Epithelial cell of prostate (primary cell): Measurements from ENCODE around the gene MEGF11.
"Not testable (repeated sequence)": the region's sequence is repeated elsewhere in the genome, so short reads cannot be mapped to it uniquely, and the experiment has no call there.

Experiments
- DNase-seq: peaks from one replicate; pipeline ENCODE4 v3.0.0-alpha.2; 2011; ENCODE audit warnings: low read depth, low spot score
- H3K27ac ChIP-seq: fragments of 450-650 bp; 2 replicates; pipeline ENCODE4 v1.5.1; 2017; ENCODE audit warnings: mild to moderate bottlenecking

The MEGF11 gene

GRCh38 chr15:65993236-65993635, 260.3 kb downstream of the MEGF11 start:
- DNase-seq, result no peak
- no peak overlapping the region for H3K27ac ChIP-seq

- no peak for DNase-seq
- no peak overlapping the region for H3K27ac ChIP-seq
These were observed 261.6 kb downstream of the MEGF11 start for GRCh38 chr15:65991721-65992483.

DNA sequence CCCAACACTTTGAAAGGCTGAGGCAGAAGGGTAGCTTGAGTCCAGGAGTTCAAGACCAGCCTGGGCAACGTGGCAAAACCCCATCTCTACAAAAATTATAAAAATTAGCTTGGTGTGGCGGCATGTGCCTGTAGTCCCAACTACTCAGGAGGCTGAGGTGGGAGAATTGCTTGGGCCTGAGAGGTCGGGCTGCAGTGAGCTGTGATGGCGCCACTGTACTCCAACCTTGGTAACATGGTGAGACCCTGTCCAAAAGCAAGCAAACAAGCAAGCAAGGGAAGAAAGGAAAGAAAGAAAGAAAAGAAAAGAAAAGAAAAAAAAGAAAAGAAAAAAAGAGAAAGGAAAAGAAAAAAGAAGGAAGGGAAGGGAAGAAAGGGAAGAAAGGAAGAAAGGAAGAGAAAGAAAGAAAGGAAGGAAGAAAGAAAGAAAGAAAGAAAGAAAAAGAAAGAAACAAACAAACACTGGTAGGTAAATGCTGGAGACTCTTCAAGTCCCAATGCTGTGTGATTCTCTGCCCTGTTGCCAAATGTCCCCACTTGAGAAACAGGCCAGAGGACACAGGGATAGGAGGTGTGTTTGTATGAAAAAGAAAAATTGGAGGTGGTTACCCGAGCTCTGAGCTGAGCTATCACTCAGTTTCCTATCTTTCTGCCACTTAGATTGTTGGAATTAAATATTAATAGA, 263.1 kb downstream of the MEGF11 start:
- no peak overlapping the region for H3K27ac ChIP-seq
- DNase-seq, result no peak

GRCh38 chr15:65987100-65987499, 266.4 kb downstream of the MEGF11 start:
- H3K27ac ChIP-seq, result no peak overlapping the region
- DNase-seq, result no peak

- H3K27ac ChIP-seq, result no peak overlapping the region
- DNase-seq, result no peak
These were observed 267.1 kb downstream of the MEGF11 start for GRCh38 chr15:65986416-65986815.

DNA sequence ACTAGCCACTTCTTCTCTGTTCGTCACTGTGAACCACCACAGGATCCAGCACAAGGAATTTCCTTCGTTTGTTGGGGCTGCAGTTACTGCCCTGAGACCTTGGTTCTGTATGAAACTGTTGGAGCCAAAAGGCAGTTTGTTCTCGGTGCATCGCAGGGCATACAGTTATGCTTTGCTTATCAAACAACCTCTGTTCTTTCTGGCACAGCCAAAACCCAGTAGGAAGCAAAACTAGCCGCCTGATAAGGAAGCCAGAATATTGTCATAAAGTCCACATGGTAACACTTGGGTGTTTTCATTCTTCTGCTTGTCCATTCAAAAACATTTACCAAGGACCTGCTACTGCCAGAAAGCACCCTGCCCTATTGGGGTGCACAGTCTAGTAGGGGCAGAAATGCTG, 268.2 kb downstream of the MEGF11 start:
- no peak overlapping the region for H3K27ac ChIP-seq
- DNase-seq, result no peak

GRCh38 chr15:65982627-65983322, 270.8 kb downstream of the MEGF11 start:
- no peak overlapping the region for H3K27ac ChIP-seq
- no peak for DNase-seq

DNA sequence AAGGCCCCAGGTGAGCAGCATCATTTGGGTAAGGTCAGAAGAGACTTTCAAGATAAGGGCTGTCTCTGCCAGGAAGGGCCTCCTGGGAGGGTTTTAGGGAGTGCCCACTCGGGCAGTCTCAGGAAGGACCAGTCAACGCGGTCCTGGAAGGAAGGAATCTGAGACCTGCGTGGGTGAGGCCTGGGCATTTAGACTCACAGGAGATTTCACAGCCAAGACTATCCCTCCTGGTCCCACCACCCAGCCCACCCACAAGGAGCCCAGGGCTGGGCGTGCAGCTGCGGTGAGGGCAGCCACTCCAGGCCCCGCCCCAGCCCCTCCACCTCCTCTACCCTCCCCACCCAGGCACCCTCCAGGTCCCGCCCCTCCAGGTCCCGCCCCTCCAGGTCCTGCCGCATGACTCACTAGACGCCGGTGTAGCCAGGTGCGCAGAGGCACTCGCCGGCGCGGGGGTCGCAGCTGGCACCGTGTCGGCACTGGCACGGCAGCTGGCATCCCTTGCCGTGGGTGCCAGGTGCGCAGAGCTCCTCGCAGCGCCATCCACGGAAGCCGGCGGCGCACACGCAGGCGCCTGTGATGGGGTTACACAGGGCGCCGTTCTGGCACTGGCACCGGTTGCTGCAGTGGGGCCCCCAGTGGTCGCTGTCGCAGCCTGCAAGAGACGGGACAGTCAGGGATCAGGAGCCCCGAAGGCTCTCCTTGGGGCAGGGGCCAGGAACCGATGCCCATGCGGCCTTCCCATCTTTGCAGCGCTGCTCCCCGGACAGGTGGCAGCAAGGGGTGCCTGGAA, 271.5 kb downstream of the MEGF11 start:
- DNase-seq, result no peak

DNA sequence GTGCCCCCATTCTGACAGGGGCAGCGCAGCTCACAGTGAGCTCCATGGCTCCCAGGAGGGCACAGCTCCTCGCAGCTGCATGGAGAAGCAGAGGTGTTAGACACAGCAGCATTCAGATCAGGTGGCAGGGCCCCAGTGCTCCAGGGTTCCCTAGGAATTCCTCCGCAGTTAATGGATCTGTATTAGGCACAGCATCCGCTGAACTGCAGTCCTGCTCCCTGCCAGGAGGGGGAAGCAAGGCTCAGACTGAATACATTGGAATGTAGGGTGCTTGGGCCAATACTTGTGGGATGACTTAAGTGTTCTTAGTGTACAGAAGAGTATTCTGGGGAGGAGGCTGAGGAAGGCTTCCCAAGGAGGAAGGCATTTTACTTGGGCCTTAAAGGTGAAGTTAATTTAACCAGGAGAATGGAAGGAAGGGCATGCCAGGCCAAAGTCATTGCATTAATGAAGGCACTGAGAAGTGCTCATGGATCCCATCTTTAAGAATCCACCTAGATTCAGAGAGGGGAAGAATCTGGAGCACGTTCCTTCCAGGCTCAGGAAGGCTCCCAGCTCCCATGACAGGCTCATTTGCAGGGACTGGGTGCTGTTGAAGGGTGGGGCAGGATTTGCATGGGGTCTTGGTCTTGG, 272.6 kb downstream of the MEGF11 start:
- DNase-seq, result peak; percentile 49
- H3K27ac ChIP-seq, result no peak overlapping the region

More for the DNA sequence above, 271.5 kb downstream of the MEGF11 start:
- no peak overlapping the region for H3K27ac ChIP-seq

- DNase-seq, result no peak
- H3K27ac ChIP-seq, result no peak overlapping the region
These were observed 273.7 kb downstream of the MEGF11 start for GRCh38 chr15:65979837-65980236.

DNA sequence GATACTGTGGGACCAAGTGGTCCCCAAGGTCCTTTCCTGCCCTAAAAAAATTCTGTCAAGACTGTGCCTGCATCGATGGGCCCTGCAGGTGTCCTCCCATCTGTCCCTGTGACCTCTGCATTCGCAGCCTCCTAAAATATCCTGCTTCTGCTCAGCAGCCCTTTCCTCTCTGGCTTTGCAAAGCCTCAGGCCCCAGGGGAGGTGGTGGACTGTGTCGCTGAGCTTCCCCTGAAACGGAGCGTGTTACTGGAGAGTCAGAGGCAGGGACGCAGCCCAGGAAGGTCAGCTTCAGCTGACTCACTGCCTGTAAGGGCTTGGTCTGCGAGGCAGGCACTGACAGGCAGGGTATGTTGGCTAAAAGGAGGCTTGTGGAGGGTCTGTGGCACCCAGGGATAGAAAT, 274.2 kb downstream of the MEGF11 start:
- no peak overlapping the region for H3K27ac ChIP-seq
- peak; percentile 18 for DNase-seq

- DNase-seq, result no peak
- no peak overlapping the region for H3K27ac ChIP-seq
These were observed 275.4 kb downstream of the MEGF11 start for GRCh38 chr15:65978110-65978509.

- not testable (repeated sequence) for DNase-seq
These were observed 277.4 kb downstream of the MEGF11 start for GRCh38 chr15:65976196-65976595.

GRCh38 chr15:65971741-65971995, 281.9 kb downstream of the MEGF11 start:
- no peak overlapping the region for H3K27ac ChIP-seq
- no peak for DNase-seq

More at GRCh38 chr15:65976196-65976595, 277.4 kb downstream of the MEGF11 start:
- not testable (repeated sequence) for H3K27ac ChIP-seq

DNA sequence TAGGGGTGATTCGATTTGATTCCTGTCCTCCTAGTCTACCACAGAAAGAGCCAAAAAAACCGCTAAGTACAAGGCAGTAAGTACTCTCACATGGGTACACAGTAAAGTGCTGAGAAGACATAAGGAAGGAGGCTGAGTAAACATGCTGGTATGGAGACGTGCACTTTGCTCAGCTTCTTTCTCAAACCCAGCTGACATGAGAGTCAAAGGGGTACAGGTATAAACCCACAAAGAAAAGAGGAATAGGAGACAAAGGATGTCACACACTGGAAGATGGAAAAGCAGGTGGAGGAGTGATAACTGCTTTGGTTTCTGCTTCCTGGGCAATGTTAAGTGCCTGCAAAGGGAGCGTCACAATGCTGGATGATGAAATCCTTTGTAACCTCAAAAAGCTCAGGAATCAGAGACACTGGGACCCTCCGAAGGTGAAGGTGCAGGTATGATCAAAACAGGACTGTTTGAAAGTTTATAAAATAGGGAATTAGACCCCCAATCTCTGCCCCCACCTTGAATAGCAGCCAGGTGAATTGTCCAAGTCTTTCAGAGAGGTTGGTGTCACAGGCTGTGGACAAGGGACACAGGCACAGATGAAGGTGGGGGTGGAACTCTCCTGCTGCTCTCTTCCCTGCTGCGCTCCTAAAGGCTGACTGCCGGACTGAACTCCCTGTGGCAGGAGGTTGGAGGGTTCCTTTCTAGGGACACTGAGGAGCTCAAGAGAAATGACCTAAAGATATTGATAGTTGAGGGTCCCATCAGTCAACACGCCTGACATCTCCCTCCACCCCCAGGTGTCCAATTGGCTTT, 282.4 kb downstream of the MEGF11 start:
- H3K27ac ChIP-seq, result no peak overlapping the region
- DNase-seq, result no peak

- DNase-seq, result no peak
- H3K27ac ChIP-seq, result no peak overlapping the region
These were observed 283.4 kb downstream of the MEGF11 start for GRCh38 chr15:65969865-65970816.

- no peak overlapping the region for H3K27ac ChIP-seq
- DNase-seq, result no peak
These were observed 285.0 kb downstream of the MEGF11 start for GRCh38 chr15:65968511-65968910.

DNA sequence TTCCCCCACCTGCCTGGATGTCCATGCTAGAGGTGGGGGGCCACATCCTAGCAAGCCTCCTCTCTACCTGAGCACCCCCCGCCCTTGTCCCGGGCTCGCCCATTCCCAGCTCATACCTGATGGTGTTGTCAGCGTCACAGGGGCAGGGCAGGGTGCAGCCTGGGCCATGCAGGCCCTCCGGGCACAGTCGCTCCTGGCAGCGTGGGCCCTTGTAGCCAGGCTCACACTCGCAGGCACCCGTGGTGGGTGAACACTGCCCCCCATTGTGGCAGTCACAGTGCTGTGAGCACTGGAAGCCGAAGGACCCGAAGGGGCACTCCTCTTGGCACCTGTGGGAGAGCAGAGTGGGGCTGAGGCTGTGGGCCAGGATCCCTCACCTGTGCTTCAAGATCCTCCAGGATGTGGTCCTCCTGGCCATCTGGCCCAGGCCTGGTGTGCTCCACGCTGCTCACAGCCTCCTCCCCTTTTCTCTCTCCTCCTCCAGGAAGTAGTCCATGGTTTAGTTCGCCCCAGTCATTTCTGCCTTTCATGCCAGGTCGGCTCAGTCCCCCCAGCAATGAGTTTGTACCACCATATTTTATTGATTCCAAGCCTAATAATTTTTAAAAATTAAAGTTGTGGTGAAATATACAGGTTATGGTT, 288.6 kb downstream of the MEGF11 start:
- no peak for DNase-seq

More for the DNA sequence above, 288.6 kb downstream of the MEGF11 start:
- H3K27ac ChIP-seq, result no peak overlapping the region
